H9 (cell line): ENCODE measurements around the gene BNC1. TPM values are rescaled to one million over a fixed set of nuclear protein-coding genes. Genes with fewer than 3 reads are reported as not detected.

Experiments used
- DNase-seq: peaks from one replicate; pipeline ENCODE4 v3.0.0-alpha.2; 2017
- H2AFZ ChIP-seq: one replicate; pipeline ENCODE4 v1.6.1; 2013; ENCODE audit warnings: mild to moderate bottlenecking, low read length, control low read depth, moderate library complexity
- H2AK5ac ChIP-seq: 2 replicates; pipeline ENCODE4 v1.6.1; 2013; ENCODE audit warnings: low read length, control low read depth, mixed read lengths; ENCODE audit not compliant: insufficient read length
- H2BK120ac ChIP-seq: one replicate; pipeline ENCODE4 v1.6.1; 2013; ENCODE audit warnings: low read depth, mild to moderate bottlenecking, low read length, control low read depth, inconsistent platforms; ENCODE audit not compliant: poor library complexity, severe bottlenecking
- H2BK12ac ChIP-seq: 2 replicates; pipeline ENCODE4 v1.6.1; 2013; ENCODE audit warnings: low read length, control low read depth, mixed read lengths, low read depth; ENCODE audit not compliant: insufficient read length
- H2BK15ac ChIP-seq: 2 replicates; pipeline ENCODE4 v1.6.1; 2013; ENCODE audit warnings: low read depth, low read length, control low read depth
- H2BK20ac ChIP-seq: one replicate; pipeline ENCODE4 v1.6.1; 2013; ENCODE audit warnings: low read depth, mild to moderate bottlenecking, low read length, control low read depth, inconsistent platforms; ENCODE audit not compliant: poor library complexity, severe bottlenecking
- H2BK5ac ChIP-seq: 2 replicates; pipeline ENCODE4 v1.6.1; 2013; ENCODE audit warnings: low read length, control low read depth, mixed read lengths; ENCODE audit not compliant: insufficient read length
- H3K14ac ChIP-seq: 2 replicates; pipeline ENCODE4 v1.6.1; 2013; ENCODE audit warnings: low read length, control low read depth; ENCODE audit not compliant: insufficient read depth
- H3K18ac ChIP-seq: 2 replicates; pipeline ENCODE4 v1.6.1; 2013; ENCODE audit warnings: low read depth, mild to moderate bottlenecking, mixed read lengths, low read length, control low read depth; ENCODE audit not compliant: insufficient read length
- H3K23ac ChIP-seq: 2 replicates; pipeline ENCODE4 v1.6.1; 2013; ENCODE audit warnings: low read length, control low read depth, mixed read lengths, low read depth; ENCODE audit not compliant: insufficient read length
- H3K23me2 ChIP-seq: 2 replicates; pipeline ENCODE4 v1.6.1; 2013; ENCODE audit warnings: low read depth, mild to moderate bottlenecking, mixed read lengths, low read length, control low read depth; ENCODE audit not compliant: insufficient read length, poor library complexity, severe bottlenecking
- H3K27ac ChIP-seq: 2 replicates; pipeline ENCODE4 v1.5.1; 2013; ENCODE audit warnings: low read length, control low read depth, mixed read lengths, low read depth; ENCODE audit not compliant: insufficient read length
- H3K27me3 ChIP-seq: 2 replicates; pipeline ENCODE4 v1.6.1; 2013; ENCODE audit warnings: low read length, control low read depth, inconsistent platforms; ENCODE audit not compliant: insufficient read depth
- H3K4ac ChIP-seq: 2 replicates; pipeline ENCODE4 v1.6.1; 2013; ENCODE audit warnings: low read depth, mild to moderate bottlenecking, control low read depth, inconsistent platforms, low read length, moderate library complexity
- H3K4me1 ChIP-seq: 2 replicates; pipeline ENCODE4 v1.6.1; 2013; ENCODE audit warnings: low read length, control low read depth, inconsistent platforms; ENCODE audit not compliant: insufficient read depth
- H3K4me2 ChIP-seq: 2 replicates; pipeline ENCODE4 v1.6.1; 2013; ENCODE audit warnings: low read length, control low read depth, mixed read lengths; ENCODE audit not compliant: insufficient read length, insufficient read depth
- H3K56ac ChIP-seq: 2 replicates; pipeline ENCODE4 v1.6.1; 2013; ENCODE audit warnings: low read depth, mild to moderate bottlenecking, mixed read lengths, low read length, control low read depth; ENCODE audit not compliant: insufficient read length
- H3K79me1 ChIP-seq: 2 replicates; pipeline ENCODE4 v1.6.1; 2013; ENCODE audit warnings: low read depth, mild to moderate bottlenecking, moderate library complexity, low read length, control low read depth, inconsistent platforms; ENCODE audit not compliant: insufficient read depth, poor library complexity, severe bottlenecking
- H3K79me2 ChIP-seq: 2 replicates; pipeline ENCODE4 v1.6.1; 2013; ENCODE audit warnings: low read length, control low read depth, inconsistent platforms; ENCODE audit not compliant: insufficient read depth
- H3K9ac ChIP-seq: 2 replicates; pipeline ENCODE4 v1.6.1; 2013; ENCODE audit warnings: low read length, control low read depth, mixed read lengths; ENCODE audit not compliant: insufficient read length; ENCODE audit errors: extremely low read depth
- H3K9me3 ChIP-seq: one replicate; pipeline ENCODE4 v1.6.1; 2013; ENCODE audit warnings: low read depth, low read length, inconsistent platforms; ENCODE audit not compliant: control insufficient read depth
- H3T11ph ChIP-seq: one replicate; pipeline ENCODE4 v1.6.1; 2013; ENCODE audit warnings: mild to moderate bottlenecking, low read length, control low read depth, inconsistent platforms
- H4K20me1 ChIP-seq: one replicate; pipeline ENCODE4 v1.6.1; 2013; ENCODE audit not compliant: control insufficient read depth, insufficient read length, insufficient read depth
- H4K5ac ChIP-seq: 2 replicates; pipeline ENCODE4 v1.6.1; 2013; ENCODE audit warnings: low read depth, mild to moderate bottlenecking, mixed read lengths, low read length, control low read depth; ENCODE audit not compliant: insufficient read length
- H4K8ac ChIP-seq: replicated peaks from 2 replicates; pipeline ENCODE4 v1.6.1; 2013; ENCODE audit warnings: low read length, control low read depth, mixed read lengths, low read depth; ENCODE audit not compliant: insufficient read length
- H4K91ac ChIP-seq: 2 replicates; pipeline ENCODE4 v1.6.1; 2013; ENCODE audit warnings: low read depth, mild to moderate bottlenecking, moderate library complexity, mixed read lengths, low read length, control low read depth; ENCODE audit not compliant: insufficient read length
- H3K27ac Mint-ChIP-seq, 3 experiments: 2 replicates in 2 of 3; 3 replicates in 1 of 3; pipeline ENCODE4 v1.8.0; 2020 to 2021; ENCODE audit warnings: mixed read lengths in 3 of 3, mild to moderate bottlenecking in 1 of 3, moderate library complexity in 1 of 3
- H3K27me3 Mint-ChIP-seq: 2 replicates; pipeline ENCODE4 v1.8.0; 2021; ENCODE audit warnings: low read depth, mild to moderate bottlenecking, moderate library complexity, mixed read lengths
- H3K36me3 Mint-ChIP-seq, 3 experiments: 2 replicates in 2 of 3; 3 replicates in 1 of 3; pipeline ENCODE4 v1.8.0; 2020 to 2021; ENCODE audit warnings: low read depth in 3 of 3, mixed read lengths in 3 of 3; ENCODE audit not compliant: insufficient read depth in 1 of 3
- H3K4me1 Mint-ChIP-seq, 2 experiments: 2 replicates each; pipeline ENCODE4 v1.8.0; 2020; ENCODE audit warnings: mixed read lengths in 2 of 2
- H3K4me3 Mint-ChIP-seq, 2 experiments: 2 replicates in 1 of 2; 3 replicates in 1 of 2; pipeline ENCODE4 v1.8.0; 2020 to 2021; ENCODE audit warnings: mild to moderate bottlenecking in 2 of 2, mixed read lengths in 2 of 2, moderate library complexity in 1 of 2
- H3K9me3 Mint-ChIP-seq, 2 experiments: 2 replicates in 1 of 2; 3 replicates in 1 of 2; pipeline ENCODE4 v1.8.0; 2020; ENCODE audit warnings: mild to moderate bottlenecking in 2 of 2, mixed read lengths in 2 of 2, moderate library complexity in 1 of 2
- WGBS: extraction: QIAGEN DNeasy Blood & Tissue Kit; methylation state at CpG from one replicate; pipeline ENCODE4 v1.1.7; 2013; ENCODE audit warnings: missing lambda C conversion rate, low lambda C conversion rate, mixed read lengths; ENCODE audit not compliant: insufficient read length; ENCODE audit errors: extremely low coverage; 5-methylcytosine and 5-hydroxymethylcytosine counted together
- total RNA-seq: library from RNA; stranded (reverse); gene quantifications from 2 replicates; pipeline ENCODE4 v1.2.1, GENCODE V29; 2021
- TF ChIP-seq, protein P1 (sequence below): fragments of 200-600 bp; sonication (generic); conservative IDR thresholded peaks from 3 replicates; pipeline ENCODE4 v1.8.0; 2021; ENCODE audit warnings: antibody characterized with exemption, mild to moderate bottlenecking

BNC1 gene
- total RNA-seq, 1 experiment from 2014 or later, result not detected

DNA sequence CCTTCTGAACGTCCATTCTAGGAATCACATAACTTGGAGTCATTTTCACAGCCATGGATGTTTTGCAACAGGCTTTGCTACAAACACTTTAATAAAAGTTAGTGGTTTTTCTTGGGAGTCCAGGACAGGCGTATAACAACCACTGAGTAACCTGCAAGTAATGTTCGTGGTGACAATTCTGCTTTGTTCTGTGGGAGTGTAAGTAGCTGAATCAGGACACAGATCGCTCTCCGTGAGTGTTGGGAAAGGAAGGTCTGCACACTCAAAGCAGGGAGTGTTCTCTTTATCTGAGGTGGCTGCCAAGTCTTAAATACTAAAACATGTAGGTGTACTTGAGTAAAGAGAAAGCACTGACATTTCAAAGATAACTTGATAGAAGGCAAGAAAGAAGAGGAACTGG lies 7.9 kb upstream of the BNC1 start:
- no peak overlapping the region for H3K4me2 ChIP-seq
- no peak overlapping the region for H3T11ph ChIP-seq
- H3K23me2 ChIP-seq, result no peaks in the 10 kb centered on the region
- no peak overlapping the region for H2BK120ac ChIP-seq
- H3K79me1 ChIP-seq, result no peaks in the 10 kb centered on the region
- H3K9me3 ChIP-seq, result no peaks in the 10 kb centered on the region
- H3K18ac ChIP-seq, result no peak overlapping the region
- H2BK15ac ChIP-seq, result no peak overlapping the region
- Mint-ChIP-seq H3K9me3 (no peaks in the 10 kb centered on the region), H3K27me3 (peaks cover 28% of the 10 kb centered on the region), H3K4me3 (no peak overlapping the region), H3K27ac (no peak overlapping the region), H3K4me1 (peaks cover 0 to 5% of the 10 kb centered on the region in 2 experiments; a peak in 1 of 4 replicates), H3K36me3 (no peaks in the 10 kb centered on the region)
- no peak for DNase-seq
- H3K27me3 ChIP-seq, result no peaks in the 10 kb centered on the region
- no peak overlapping the region for H2BK20ac ChIP-seq
- no peak overlapping the region for H3K23ac ChIP-seq
- H2BK12ac ChIP-seq, result no peak overlapping the region
- H4K91ac ChIP-seq, result no peak overlapping the region
- no peak overlapping the region for H3K4ac ChIP-seq
- H3K56ac ChIP-seq, result no peak overlapping the region
- WGBS, result no CpG with 5 or more reads among the region's 5 CpGs
- TF ChIP-seq, protein P1, sequence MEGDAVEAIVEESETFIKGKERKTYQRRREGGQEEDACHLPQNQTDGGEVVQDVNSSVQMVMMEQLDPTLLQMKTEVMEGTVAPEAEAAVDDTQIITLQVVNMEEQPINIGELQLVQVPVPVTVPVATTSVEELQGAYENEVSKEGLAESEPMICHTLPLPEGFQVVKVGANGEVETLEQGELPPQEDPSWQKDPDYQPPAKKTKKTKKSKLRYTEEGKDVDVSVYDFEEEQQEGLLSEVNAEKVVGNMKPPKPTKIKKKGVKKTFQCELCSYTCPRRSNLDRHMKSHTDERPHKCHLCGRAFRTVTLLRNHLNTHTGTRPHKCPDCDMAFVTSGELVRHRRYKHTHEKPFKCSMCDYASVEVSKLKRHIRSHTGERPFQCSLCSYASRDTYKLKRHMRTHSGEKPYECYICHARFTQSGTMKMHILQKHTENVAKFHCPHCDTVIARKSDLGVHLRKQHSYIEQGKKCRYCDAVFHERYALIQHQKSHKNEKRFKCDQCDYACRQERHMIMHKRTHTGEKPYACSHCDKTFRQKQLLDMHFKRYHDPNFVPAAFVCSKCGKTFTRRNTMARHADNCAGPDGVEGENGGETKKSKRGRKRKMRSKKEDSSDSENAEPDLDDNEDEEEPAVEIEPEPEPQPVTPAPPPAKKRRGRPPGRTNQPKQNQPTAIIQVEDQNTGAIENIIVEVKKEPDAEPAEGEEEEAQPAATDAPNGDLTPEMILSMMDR, result no peak
- no peaks in the 10 kb centered on the region for H4K20me1 ChIP-seq
- H4K5ac ChIP-seq, result no peak overlapping the region
- no peak overlapping the region for H2AK5ac ChIP-seq
- no peak overlapping the region for H2BK5ac ChIP-seq
- H3K79me2 ChIP-seq, result no peaks in the 10 kb centered on the region
- no peak overlapping the region for H2AFZ ChIP-seq
- no peak overlapping the region for H3K9ac ChIP-seq
- H3K27ac ChIP-seq, result no peak overlapping the region
- H3K14ac ChIP-seq, result no peak overlapping the region
- H4K8ac ChIP-seq, result no peak overlapping the region
- H3K4me1 ChIP-seq, result no peaks in the 10 kb centered on the region
